GM21825 (cell line): ENCODE measurements around the gene SIAH3.

Source experiments
- ATAC-seq: cut with Tn5 transposase; IDR thresholded peaks from one replicate; pipeline ENCODE4 v1.9.1; 2021; ENCODE audit warnings: mild to moderate bottlenecking, moderate library complexity; ENCODE audit not compliant: unreplicated experiment

SIAH3 gene

GRCh38 chr13:45825387-45825650 is 26.2 kb downstream of the SIAH3 start:
- no peak for ATAC-seq

- no peak for ATAC-seq
These were observed 28.0 kb downstream of the SIAH3 start for GRCh38 chr13:45823583-45823982.

DNA sequence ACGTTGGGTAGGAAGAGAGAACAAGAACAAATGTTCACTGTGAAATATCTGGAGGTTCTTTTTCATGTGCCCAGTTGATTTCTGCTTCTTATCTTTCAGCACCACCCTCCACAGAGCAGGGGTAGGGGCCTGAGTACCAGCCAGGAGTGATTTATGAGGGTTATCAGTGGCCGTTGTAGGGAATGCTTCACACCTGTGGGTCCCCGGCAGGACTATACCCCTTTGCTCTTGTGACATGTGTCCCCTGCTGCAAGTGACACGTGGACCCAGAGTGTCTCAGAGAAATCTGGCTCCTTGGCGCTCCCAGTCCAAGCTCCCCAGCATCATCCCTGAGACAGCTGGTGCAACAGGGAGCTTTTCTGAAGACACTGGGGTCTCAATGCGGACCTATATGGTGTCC is 29.7 kb downstream of the SIAH3 start:
- ATAC-seq = no peak

- ATAC-seq = no peak
These were observed 31.3 kb downstream of the SIAH3 start for GRCh38 chr13:45820106-45820838.

- no peak for ATAC-seq
These were observed 33.7 kb downstream of the SIAH3 start for GRCh38 chr13:45817833-45818232.

DNA sequence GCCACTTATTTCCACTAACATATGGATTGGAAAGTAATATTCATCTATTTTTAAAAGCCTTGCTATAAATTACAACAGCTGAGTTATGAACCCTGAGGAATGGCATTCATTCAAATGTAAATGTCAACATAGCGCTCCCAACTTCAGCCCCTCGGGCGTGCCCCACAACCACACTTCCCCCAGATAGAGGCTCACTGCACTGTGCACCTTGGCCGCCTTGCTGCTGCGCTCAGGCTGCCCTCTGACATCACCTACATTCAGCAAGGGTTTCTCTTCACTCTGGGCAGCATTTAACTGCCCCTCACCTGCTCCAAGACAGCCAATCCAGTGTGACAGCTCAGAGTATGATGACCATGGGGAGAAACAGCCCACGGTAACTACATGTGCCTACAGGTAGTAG is 35.1 kb downstream of the SIAH3 start:
- ATAC-seq = no peak

- ATAC-seq = no peak
These were observed 38.7 kb downstream of the SIAH3 start for GRCh38 chr13:45812695-45813372.

DNA sequence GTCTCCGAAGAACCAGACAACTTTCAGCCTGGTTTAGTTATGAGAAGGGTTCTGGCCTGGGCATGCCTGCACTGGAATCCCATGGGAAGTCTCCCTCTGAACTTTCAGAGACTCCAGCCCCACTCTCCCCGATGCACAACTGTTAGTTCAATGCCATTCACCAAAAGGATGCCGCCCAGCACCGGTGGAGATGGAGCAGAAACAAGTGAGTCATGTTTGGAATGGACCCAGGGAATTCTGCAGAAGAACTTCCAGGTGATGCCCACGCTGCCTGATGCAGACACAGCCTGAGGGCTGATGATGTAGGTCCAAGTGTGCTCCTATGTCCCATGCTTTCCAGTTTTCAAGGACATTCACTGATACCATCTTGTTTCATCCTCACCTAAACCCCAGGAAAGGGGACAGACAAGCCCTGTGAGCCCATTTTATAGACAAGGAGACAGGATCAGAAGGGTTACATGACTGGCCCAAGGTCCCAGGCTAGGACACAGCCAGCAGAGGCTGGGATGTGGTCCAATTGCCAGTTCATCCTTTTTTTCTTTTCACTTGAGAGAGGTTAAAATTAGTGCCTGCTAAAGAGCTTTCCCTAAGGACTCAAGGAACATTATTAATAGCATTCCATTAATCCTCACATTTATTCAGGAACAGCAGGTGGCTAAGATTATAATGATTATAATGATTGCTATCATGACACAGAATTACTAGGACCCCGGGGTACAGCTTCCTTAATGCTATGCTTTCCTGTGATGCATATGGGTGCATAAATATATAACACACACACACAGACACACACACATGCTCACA is 39.5 kb downstream of the SIAH3 start:
- no peak for ATAC-seq

DNA sequence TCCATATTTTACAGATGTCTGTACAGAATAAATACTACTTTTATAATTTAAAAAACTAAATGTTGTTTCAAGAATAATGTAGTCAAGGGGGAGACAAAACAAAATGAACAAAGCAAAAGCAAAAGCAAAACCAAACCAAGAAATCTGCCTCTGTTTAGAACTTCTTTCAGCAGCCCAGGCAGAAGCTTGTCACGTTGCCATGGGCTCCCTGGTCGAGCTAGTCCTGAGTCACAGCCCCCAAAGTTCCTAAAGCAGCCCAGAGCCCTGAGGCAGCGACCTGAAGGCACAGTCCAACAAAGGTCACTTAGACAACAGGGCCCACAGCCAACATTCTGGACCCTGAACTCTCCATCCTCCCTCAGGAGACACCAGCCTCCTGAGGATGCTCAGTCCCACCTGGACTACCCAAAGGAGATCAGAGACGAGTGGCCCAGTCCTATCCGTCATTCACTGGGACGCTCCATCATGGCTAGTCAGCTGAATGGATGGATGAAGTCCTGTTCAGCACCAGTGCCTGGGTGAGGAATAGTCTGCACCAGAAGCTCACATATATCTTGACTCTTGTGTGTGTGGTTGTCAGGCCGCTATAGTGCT is 41.7 kb downstream of the SIAH3 start:
- no peak for ATAC-seq

DNA sequence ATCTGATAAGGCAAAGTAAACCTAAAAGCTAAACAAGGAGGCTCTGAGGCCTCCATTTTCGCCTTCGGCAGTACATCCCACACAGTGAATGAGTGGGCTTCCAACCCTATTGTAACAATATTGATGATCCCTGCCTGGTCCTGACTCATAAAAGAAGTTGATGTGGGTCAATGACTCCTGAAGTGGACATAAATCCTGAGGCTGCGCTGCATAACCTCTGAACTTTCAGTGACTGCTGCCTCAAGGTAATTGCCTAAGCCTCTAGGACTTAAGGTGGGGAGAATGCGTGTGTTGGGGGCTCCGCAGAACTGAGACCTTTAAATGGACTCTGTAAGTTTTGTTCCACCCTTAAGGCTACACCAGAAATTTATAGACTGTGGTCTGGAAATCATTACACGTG is 42.6 kb downstream of the SIAH3 start:
- no peak for ATAC-seq

DNA sequence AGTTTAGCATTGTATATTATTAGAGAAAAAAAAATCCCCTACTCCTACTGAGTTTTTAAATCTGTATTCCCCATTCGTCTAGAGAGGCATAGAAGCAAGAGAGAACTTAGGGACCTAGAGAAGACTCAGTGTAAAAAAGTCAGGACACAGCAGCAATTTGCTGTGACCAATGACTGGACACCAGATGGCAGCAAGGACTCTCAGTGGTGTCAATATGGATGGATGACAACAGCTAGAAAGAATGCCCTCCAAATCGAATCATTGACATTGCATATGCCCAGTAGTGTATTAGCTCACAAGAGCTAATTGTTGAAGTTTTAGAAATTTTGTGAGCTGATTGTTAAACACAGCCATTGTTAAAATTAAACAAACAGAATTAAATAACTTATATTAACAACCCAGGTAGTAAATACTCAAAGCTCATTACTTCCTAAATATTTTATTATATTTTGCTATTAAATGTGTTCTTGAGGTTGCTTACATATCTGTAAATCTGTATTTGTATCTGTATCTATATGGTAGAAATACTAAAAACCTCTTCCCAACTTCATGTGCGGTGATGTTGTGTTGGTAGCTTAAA is 43.9 kb downstream of the SIAH3 start:
- ATAC-seq = no peak

DNA sequence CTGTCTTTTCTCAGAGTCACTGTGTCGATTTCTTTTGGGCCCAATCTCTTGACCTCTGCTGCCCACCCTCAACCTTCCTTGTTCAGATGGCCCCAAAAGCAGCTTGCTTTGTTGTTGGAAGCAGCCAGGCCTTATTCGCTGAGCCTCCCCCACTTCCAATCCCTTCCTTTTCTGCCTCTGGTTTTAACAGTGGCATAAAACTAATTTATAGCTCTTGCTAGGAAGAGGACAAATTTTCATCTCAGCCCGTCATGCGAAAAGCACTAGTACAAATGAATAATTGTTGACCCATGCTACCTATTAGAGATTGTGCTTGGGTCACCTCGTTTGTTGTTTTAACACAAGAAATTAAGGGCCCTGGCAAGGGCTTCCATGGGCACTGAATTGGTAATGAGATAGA is 51.1 kb downstream of the SIAH3 start:
- no peak for ATAC-seq

DNA sequence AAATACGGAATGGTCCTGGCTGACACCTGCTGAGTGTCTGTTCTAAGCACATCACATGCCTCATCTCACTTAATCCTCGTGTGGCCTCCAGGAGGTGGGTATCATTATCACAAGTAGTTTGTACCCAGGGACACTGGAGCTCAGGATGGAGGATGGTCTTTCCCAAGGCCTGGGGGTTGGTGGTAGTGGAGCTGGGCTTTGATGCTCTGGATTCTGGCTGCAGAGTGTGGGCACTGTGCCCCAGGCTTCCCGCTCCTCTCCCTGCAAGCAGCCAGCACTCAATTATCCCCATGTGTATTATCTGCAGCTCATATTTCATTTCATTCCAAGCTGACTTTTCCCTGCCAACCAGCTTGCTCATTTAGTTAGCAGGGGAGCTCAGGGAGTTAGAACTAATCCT is 52.1 kb downstream of the SIAH3 start:
- no peak for ATAC-seq

GRCh38 chr13:45798851-45799250 is 52.7 kb downstream of the SIAH3 start:
- ATAC-seq = no peak

- no peak for ATAC-seq
These were observed 54.9 kb downstream of the SIAH3 start for GRCh38 chr13:45796426-45797235.

GRCh38 chr13:45792827-45793303 is 58.7 kb downstream of the SIAH3 start:
- ATAC-seq = no peak

- ATAC-seq = no peak
These were observed 63.5 kb downstream of the SIAH3 start for GRCh38 chr13:45788011-45788410.

DNA sequence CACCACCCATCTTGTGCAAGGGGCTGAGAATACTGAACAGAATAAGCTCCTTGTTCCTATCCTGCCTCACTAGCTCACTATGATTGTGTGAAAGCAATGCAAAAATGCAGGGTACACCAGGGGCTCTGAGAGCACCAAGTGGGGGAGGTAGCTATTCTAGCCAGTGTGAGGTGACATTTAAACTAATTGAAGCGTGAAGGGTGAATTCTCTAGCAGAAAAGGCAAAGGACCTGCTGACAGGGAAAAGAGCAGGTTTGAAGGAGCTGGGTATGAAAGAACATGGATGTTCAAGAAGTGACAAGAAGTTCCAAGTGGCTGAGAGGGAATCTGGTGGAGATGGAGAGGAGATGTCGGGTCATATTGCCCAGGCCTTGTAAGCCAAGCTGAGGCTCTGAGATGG is 64.2 kb downstream of the SIAH3 start:
- no peak for ATAC-seq

GRCh38 chr13:45786293-45786920 is 65.1 kb downstream of the SIAH3 start:
- ATAC-seq = no peak
